NCI-H1105 (cell line): ENCODE results near the gene DCBLD2.

Experiments
- DNase-seq: peaks from one replicate; lab custom pipeline; 2025; lab: John Stamatoyannopoulos, UW

Gene DCBLD2

GRCh38 chr3:98829246-98829832, 72.2 kb downstream of the DCBLD2 start:
- DNase-seq, result no peak

DNA sequence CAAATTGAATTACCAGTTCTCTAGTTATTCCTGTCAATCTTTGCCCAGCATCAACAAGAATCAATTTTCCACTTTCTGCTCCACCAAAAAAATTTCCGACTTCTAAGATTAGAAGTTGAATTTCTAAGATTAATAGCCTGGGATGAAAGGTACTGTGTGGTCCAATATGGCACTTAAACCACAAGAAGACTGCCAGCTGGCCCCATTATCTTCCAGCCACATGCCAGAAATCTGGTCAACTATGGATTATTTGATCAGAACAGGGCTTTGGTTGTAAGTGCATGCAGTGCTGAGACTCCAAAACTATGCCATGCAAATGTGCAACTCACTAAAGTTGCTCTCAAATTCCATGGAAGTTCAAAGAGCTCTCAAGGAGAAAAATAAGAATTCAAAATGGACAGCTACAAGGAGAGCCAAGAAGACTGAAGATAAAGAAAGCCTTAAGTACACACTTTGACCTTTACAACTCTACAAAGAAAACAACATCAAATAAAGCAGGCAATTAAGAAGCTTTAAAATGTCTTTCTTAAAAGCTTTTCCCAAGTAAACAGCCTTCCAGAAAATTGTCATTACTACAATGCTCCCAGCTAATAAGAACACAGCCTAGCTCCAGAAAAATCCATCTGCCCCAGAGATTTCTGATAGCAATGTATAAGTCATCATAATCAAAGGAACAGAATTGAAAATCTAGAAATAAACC, 74.1 kb downstream of the DCBLD2 start:
- no peak for DNase-seq

GRCh38 chr3:98826126-98826525, 75.4 kb downstream of the DCBLD2 start:
- DNase-seq, result no peak

DNA sequence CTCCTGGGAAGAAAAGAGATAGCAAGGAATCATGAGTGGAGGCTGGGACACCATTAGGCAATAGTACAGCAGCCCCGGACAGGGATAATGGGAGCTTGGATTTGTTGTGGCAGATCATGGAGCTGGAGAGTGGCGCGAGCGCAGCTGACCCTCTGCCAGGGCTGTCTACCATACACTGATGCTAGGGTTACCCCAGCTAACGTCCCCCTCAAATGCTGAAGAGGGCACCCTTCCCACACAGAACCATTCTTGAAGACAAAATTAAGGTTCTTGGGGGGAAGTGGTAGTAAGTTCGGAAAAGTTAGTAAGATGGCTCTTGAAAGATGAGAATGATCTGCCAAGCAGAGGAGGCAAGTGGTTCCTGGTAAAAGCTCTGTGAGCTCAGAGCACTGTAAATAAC, 77.2 kb downstream of the DCBLD2 start:
- DNase-seq, result no peak

GRCh38 chr3:98823791-98824190, 77.7 kb downstream of the DCBLD2 start:
- no peak for DNase-seq

DNA sequence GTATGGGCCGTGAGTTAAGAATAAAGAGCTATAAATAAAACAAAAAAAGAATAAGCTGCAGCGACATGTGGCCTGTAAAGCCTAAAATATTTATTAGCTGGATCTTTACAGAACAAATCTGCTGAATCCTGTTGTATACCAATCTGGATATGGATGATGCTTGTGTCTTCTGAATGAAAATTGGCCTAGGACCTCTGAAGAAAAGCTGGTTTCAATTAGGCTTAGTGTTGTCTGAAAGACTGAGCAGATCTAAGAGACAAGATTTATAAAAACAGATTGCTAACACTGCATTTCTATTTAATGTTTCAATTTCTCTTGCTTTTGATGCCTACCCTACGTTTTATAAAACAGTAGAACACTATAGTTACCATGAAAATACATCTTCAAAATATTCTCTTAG, 80.4 kb downstream of the DCBLD2 start:
- no peak for DNase-seq

DNA sequence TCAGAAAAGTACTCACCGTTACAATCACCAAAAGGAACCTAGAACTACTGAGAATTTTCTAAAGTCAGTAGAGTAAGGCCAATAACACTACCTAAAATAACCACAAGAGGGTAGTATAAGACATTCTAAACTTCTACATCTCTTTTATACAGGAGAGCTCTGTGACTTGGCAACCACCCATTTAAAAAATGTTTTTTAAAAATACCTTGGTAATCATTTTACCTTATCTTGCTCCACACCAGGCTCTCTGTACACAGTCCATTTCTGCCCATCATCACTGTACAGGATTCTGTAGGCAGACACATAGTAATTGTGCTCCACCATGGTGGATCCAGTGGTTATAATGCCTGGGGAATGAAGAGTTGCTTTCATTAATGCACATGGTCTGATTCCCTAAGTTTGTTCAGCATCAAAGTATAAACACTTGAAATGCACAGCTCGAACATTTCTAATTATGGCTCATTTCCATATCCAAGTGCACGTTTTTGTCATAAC, 83.9 kb downstream of the DCBLD2 start:
- DNase-seq, result peak; percentile 10

- no peak for DNase-seq
Observed at GRCh38 chr3:98814817-98815420, 86.6 kb downstream of the DCBLD2 start.

DNA sequence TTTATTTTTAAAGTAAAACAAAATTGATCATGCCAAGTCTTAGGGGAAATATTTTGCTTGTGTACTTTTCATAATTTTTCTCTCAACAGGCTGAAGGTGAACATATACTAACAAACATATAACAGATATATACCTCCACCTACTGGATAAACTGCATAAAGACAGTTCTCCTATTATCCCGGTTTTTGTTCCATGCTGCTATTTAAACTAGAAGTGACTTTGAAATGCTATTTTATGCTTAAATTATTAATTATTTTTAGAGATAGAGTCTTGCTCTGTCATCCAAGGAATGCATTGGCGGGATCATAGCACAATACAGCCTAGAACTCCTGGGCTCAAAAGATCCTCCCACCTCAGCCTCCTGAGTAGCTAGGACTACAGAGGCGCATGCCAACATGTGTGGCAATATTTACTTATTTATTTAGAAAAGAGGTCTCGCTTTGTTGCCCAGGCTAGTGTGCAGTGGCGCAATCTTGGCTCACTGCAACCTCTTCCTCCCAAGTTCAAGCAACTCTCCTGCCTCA, 88.6 kb downstream of the DCBLD2 start:
- no peak for DNase-seq

DNA sequence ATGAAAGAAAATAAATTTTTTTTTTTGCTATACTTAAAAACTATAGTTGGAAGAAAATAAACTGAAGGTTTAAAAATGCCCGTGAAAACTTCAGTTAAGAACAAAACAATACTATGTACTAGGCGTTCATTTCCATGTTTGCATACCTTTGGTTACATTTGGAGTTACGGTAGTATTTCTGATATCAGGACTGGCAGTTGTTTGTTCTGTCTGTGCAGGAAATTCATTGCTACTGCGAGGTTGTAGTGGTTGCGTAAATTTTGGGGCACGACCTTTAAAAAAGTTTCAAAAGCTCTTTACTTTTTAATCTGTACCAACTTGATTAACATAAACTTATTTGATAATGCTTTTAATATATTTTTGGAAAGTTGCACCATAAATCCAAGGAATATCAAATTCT, 90.4 kb downstream of the DCBLD2 start:
- no peak for DNase-seq

DNA sequence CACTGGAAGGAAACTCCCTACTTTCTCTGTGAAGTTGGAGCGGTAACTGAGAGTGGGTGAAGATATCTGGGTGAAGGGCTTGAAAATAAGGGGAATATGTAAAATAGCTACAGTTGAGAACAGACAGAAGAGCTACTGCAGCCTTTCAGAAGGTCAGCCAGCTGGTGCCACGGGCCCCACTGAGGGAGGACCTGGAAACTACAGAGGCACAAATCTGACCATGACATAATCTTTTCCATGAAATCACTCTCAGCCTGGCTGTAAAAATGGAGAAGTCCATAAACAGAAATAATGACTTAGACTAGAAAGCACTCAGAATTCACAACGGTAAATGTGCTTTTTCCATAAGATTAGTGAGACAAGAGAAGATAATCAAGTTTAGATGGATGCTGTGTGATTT, 91.9 kb downstream of the DCBLD2 start:
- no peak for DNase-seq

- DNase-seq, result no peak
Observed at GRCh38 chr3:98808071-98808470, 93.4 kb downstream of the DCBLD2 start.

DNA sequence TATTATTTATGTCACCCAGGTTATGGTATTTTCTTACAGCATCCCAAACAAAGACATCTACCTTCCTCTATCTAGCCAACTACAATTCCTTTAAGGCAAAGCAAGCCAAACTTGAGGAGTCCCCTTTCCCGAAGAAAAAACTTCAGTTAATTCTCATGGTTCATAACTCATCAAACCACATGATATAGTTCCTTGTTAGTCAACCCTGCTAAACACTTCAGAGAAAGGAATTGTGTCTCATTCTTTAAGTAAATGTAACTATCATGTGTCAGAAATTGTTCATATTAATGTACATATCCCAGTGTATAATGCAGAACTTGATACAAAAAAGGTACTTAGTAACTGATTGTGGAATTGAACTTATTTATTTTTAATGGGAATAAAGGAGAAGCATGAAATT, 93.9 kb downstream of the DCBLD2 start:
- no peak for DNase-seq

DNA sequence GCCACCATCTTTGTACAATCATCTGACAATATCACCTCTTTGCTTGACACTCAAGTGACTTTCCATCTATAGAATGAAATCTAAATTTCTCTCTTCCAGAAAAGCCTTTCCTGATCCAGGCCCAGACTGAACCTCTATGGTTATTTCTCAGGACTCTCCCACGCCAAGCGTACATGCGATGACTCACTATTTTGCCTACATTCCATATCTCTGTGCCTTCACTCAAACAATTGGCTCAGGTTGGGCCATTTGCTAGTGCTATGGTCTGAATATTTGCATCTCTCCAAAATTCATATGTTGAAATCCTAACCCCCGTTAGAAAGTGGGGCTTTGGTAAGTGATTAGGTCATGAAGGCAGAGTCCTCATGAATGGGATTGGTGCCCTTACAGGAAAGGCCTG, 94.5 kb downstream of the DCBLD2 start:
- DNase-seq, result no peak

- DNase-seq, result no peak
Observed at GRCh38 chr3:98806521-98806920, 95.0 kb downstream of the DCBLD2 start.

- DNase-seq, result no peak
Observed at GRCh38 chr3:98805571-98805970, 95.9 kb downstream of the DCBLD2 start.

DNA sequence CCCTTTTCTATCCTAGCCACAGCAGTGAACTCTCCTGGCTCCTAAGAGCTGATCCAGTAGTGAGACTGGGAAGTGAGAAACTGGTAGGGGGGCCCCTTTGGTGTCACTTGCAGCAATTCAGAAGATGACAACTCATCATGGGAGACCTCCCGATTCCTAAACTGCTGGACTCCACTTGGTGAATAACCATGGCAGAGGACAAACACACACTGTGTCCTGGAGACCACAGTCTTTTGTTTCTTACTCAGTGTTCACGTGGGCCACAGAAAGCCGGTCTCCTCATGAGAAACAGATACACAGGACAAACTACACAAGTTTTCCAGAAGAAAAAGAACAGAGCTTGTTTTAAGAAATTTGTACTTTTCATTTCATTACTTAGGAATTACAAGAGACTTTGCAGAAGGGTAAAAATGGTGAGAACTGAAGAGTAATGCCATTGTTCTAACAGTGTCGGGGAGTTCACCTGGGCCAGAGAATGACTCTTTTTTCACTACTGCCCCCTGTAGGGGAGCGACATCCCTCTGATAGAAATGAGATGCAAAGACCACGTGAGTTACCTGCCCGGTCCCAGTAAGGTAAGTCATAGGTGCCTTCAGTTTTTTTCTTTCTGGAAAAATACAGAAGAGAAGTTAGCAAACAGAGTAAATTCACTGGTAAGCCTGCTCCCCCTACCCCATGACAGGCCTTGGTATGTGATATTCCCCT, 100.3 kb downstream of the DCBLD2 start:
- no peak for DNase-seq

DNA sequence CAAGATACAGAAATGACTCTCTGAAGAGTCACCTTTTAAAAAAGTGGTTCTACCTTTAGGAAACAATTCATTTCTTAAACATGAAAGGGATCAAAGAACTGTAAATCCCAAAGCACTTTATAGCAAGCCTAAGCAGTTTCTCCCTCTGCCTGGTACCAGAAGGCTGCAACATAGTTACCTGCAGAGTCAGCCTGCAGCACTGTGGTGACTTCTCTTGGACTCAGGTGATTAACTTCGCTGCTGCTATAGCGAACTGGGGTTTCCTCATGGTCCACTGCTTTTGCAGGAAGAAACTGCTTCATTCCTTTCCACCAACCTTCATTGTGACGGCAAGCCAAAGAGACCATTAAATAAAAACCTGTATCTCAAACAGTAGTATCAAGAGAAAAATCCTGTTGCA, 101.1 kb downstream of the DCBLD2 start:
- no peak for DNase-seq

- no peak for DNase-seq
Observed at GRCh38 chr3:98799479-98799878, 102.0 kb downstream of the DCBLD2 start.

DNA sequence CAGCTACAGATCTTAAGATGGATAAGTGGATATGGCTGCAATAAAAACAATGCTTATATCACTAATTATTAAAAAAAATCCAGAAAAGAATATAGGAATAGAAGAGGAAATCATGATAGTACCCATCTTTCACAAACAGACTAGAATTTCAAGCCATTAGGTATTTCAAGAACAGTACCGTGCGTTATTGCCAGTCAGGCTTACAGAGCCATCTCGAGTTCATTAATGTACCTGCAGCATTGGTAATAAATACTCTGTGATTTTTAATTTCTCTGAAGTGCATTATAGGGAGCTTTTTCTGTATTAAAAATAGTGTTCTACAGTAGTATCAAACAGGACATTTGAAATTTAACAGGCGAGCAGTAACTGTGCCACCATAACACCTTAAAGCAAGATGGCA, 102.7 kb downstream of the DCBLD2 start:
- DNase-seq, result no peak

GRCh38 chr3:98797905-98798304, 103.6 kb downstream of the DCBLD2 start:
- no peak for DNase-seq

DNA sequence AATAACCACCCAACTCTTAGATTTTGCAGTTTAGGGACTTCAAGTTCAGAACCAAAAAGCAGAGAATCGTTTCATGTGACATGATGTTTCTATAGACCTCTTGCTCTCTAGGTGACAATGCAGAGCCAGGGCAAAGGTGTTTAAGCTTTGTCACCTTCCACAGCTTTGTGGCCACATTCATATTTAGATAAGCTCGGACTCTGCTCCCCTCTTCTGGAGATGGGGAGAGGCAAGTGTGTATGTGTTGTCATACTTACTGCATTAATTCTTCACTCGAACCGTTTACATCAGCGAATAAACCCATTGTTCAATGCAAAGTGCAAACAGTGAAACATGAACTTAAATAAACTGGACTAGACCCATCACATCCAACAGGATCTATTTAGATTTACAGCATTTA, 105.2 kb downstream of the DCBLD2 start:
- DNase-seq, result no peak

- no peak for DNase-seq
Observed at GRCh38 chr3:98793971-98794370, 107.5 kb downstream of the DCBLD2 start.
